Measurements from ENCODE around the gene RASA1. TPM values are rescaled to one million over a fixed set of nuclear protein-coding genes. Genes with fewer than 3 reads are reported as not detected.

RASA1 gene
- total RNA-seq, 1 donor from 2014 or later, result 36.6 TPM

DNA sequence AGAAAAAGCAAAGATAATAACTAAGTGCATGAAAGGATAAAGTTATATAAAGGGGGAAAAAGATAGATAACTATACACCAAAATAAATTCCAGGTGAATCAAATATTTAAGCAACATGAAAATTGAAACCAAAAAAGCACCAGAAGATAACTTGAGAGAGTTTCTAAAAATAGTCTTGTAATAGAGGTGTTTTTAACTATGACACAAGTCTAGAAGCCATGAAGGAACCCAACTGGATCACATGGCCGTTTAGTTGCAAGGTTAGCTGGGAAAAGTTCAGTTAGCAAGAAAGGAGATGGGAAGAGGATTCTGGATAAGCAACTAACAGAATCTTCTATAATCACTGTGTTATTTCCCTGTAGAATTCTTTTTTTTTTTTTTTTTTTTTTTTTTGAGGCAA lies 9.2 kb upstream of the RASA1 start:
- TF ChIP-seq, protein P1, sequence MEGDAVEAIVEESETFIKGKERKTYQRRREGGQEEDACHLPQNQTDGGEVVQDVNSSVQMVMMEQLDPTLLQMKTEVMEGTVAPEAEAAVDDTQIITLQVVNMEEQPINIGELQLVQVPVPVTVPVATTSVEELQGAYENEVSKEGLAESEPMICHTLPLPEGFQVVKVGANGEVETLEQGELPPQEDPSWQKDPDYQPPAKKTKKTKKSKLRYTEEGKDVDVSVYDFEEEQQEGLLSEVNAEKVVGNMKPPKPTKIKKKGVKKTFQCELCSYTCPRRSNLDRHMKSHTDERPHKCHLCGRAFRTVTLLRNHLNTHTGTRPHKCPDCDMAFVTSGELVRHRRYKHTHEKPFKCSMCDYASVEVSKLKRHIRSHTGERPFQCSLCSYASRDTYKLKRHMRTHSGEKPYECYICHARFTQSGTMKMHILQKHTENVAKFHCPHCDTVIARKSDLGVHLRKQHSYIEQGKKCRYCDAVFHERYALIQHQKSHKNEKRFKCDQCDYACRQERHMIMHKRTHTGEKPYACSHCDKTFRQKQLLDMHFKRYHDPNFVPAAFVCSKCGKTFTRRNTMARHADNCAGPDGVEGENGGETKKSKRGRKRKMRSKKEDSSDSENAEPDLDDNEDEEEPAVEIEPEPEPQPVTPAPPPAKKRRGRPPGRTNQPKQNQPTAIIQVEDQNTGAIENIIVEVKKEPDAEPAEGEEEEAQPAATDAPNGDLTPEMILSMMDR (IDR thresholded peaks at IDR 0.05; ENCODE audit: unreplicated experiment), result no peak
- H3K27ac Mint-ChIP-seq, result no peak overlapping the region
- DNase-seq (ENCODE audit: low spot score in 2 of 2, unreplicated experiment in 2 of 2), result no peak
- no peaks in the 10 kb centered on the region for H3K36me3 Mint-ChIP-seq
- no peaks in the 10 kb centered on the region for H3K4me1 Mint-ChIP-seq
- H3K4me3 Mint-ChIP-seq, result no peak overlapping the region
- peaks cover 4% of the 10 kb centered on the region for H3K27me3 Mint-ChIP-seq (ENCODE audit: low read depth)
- no peaks in the 10 kb centered on the region for H3K9me3 Mint-ChIP-seq

DNA sequence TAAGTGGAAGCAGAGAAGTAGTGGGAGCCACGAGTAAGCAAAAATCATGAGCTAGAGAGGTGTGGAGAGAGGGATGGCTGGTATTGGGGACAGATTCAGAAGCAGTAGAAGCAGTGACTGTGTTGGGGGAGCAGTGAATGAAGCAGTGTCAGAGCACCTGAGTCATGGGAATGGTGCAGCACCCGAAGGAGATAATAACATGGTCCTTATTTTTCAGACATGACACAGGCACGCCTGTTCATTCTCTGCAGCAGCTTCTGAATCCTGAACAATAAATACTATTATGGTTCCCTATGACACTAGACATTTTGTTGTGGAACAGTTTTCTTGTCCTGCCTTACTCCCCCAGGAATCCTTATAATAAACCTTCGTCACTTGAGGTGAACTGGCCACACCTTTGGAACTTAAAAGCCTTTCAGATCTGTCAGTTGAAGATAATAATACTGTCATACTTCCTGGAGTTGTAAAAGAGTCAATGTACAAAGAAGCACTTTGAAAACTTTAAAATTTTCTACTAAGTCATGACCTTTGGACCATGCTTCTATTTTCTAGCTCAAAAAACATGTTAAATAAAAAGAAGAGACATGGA lies 7.0 kb upstream of the RASA1 start:
- DNase-seq (ENCODE audit: low spot score in 2 of 2, unreplicated experiment in 2 of 2), result no peak
- no peaks in the 10 kb centered on the region for H3K4me1 Mint-ChIP-seq
- no peaks in the 10 kb centered on the region for H3K36me3 Mint-ChIP-seq
- no peak overlapping the region for H3K4me3 Mint-ChIP-seq
- H3K27me3 Mint-ChIP-seq (ENCODE audit: low read depth), result peaks cover 10% of the 10 kb centered on the region
- H3K9me3 Mint-ChIP-seq, result no peaks in the 10 kb centered on the region
- H3K27ac Mint-ChIP-seq, result no peak overlapping the region
- TF ChIP-seq, protein P1 (IDR thresholded peaks at IDR 0.05; ENCODE audit: unreplicated experiment), result no peak

- DNase-seq (ENCODE audit: low spot score in 2 of 2, unreplicated experiment in 2 of 2), result no peak
- Mint-ChIP-seq H3K9me3 (no peaks in the 10 kb centered on the region), H3K36me3 (no peaks in the 10 kb centered on the region), H3K4me3 (no peak overlapping the region), H3K27me3 (ENCODE audit: low read depth) (peaks cover 10% of the 10 kb centered on the region), H3K27ac (no peak overlapping the region), H3K4me1 (peaks cover 10% of the 10 kb centered on the region)
- TF ChIP-seq, protein P1 (IDR thresholded peaks at IDR 0.05; ENCODE audit: unreplicated experiment), result no peak
Observed at GRCh38 chr5:87263498-87263897, 4.2 kb upstream of the RASA1 start.

DNA sequence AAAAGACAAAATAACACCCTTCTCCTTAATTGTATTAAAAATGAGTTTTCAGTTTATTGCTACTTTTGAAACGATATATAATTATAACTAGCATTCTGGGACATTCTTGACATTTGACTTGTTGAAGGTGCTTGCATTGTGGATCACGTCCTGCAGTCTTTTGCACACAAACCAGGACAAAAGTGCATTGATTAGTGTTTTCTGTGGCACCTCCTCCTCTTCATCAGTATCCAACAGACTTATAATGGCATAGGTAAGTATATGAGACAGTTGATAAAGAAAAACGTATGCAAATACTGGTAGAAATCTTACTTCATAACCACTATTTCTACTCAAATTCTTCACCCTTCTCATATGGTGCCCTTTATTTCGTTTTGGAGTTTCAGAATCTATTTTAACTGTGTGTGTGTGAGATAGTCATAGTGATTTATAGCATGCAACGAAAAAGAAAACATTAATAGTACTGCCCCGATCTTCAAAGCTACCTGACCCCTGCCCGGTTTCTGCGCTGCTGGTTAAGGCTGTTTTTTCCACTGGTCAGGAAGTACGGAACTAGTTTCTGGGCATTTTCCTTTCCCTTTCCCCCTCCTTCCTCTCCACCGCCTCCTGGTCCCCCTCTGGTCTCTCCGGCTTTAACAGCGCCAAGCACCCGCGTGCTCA lies 639 bp upstream of the RASA1 start:
- peak overlapping the region; percentile 96 for H3K4me3 Mint-ChIP-seq
- H3K27ac Mint-ChIP-seq, result peak overlapping the region; percentile 98
- H3K9me3 Mint-ChIP-seq, result no peaks in the 10 kb centered on the region
- peaks cover 3% of the 10 kb centered on the region for H3K36me3 Mint-ChIP-seq
- DNase-seq (ENCODE audit: low spot score in 2 of 2, unreplicated experiment in 2 of 2), result no peak
- peaks cover 10% of the 10 kb centered on the region for H3K27me3 Mint-ChIP-seq (ENCODE audit: low read depth)
- peaks cover 25% of the 10 kb centered on the region for H3K4me1 Mint-ChIP-seq
- TF ChIP-seq, protein P1 (IDR thresholded peaks at IDR 0.05; ENCODE audit: unreplicated experiment), result no peak

- peak; percentile 42 to 76 for DNase-seq (ENCODE audit: low spot score in 2 of 2, unreplicated experiment in 2 of 2)
- H3K4me1 Mint-ChIP-seq, result peaks cover 25% of the 10 kb centered on the region
- H3K27ac Mint-ChIP-seq, result peak overlapping the region; percentile 98
- peak overlapping the region; percentile 96 for H3K4me3 Mint-ChIP-seq
- H3K27me3 Mint-ChIP-seq (ENCODE audit: low read depth), result peaks cover 7% of the 10 kb centered on the region
- TF ChIP-seq, protein P1 (IDR thresholded peaks at IDR 0.05; ENCODE audit: unreplicated experiment), result no peak
- H3K9me3 Mint-ChIP-seq, result no peaks in the 10 kb centered on the region
- peaks cover 3% of the 10 kb centered on the region for H3K36me3 Mint-ChIP-seq
Observed at GRCh38 chr5:87268126-87268969, 665 bp downstream of the RASA1 start.
